Measurements from ENCODE around the gene ASB15.

GRCh38 chr7:123555484-123555883, 46.1 kb upstream of the ASB15 start:
- no peak for TF ChIP-seq CTCF (IDR thresholded peaks at IDR 0.05)
- no peak for TF ChIP-seq POLR2A (IDR thresholded peaks at IDR 0.05)
